Measurements from ENCODE around the gene ZSCAN10.

GRCh38 chr16:3106205-3106928, 7.3 kb upstream of the ZSCAN10 start:
- peak in 1 of 3 donors; percentile 41 for TF ChIP-seq POLR2A (IDR thresholded peaks at IDR 0.05)
- peak in 1 of 11 experiments; percentile 29 for TF ChIP-seq CTCF (IDR thresholded peaks at IDR 0.05 in 8 of 11, conservative IDR thresholded peaks at IDR 0.05 in 3 of 11)
- peak; percentile 86 to 92 (median 87) for TF ChIP-seq POLR2AphosphoS5 (IDR thresholded peaks at IDR 0.05)

All from spleen (tissue), 7 donors.